ENCODE results near the gene FAM227A.

The FAM227A gene

DNA sequence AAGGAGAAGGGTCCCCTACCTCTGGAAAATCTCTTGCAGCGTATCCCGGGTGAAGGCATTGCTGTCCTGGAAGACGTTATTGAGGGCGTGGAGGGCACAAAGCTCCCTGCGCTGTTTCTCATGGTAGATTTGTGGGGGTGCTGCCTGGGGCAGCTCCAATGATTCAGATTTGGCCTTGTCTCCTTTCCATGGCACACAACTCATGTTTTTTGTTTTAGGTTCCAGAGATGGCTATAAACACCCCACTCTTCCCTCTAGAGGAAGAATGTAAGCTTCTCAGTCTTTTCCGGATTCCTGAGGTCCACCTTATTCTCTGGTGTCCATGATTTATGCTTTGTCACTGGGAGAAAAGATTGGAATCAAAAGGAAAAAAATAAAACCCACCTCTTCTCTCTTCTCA lies 43.6 kb upstream of the FAM227A start:
- CTCF ChIA-PET = interaction anchor here (0.7 to 4.3 kb wide), 6 partner anchors 8 to 647 kb away, joined by 3 to 45 read pairs (median 4); partner anchors contain the start of gene TOMM22
- POLR2A ChIA-PET = interaction anchor here (1.9 kb wide), 1 partner anchor 18 kb away, joined by 9 read pairs; the partner anchor contains the start of gene TOMM22
- TF ChIP-seq, protein P1, sequence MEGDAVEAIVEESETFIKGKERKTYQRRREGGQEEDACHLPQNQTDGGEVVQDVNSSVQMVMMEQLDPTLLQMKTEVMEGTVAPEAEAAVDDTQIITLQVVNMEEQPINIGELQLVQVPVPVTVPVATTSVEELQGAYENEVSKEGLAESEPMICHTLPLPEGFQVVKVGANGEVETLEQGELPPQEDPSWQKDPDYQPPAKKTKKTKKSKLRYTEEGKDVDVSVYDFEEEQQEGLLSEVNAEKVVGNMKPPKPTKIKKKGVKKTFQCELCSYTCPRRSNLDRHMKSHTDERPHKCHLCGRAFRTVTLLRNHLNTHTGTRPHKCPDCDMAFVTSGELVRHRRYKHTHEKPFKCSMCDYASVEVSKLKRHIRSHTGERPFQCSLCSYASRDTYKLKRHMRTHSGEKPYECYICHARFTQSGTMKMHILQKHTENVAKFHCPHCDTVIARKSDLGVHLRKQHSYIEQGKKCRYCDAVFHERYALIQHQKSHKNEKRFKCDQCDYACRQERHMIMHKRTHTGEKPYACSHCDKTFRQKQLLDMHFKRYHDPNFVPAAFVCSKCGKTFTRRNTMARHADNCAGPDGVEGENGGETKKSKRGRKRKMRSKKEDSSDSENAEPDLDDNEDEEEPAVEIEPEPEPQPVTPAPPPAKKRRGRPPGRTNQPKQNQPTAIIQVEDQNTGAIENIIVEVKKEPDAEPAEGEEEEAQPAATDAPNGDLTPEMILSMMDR (IDR thresholded peaks at IDR 0.05; ENCODE audit: insufficient read depth, low read length, missing control alignments) = no peak
- no peak for DNase-seq (ENCODE audit: low read depth, low spot score)
- peak overlapping the region; percentile 80 for H3K4me3 ChIP-seq (ENCODE audit: low read depth, low read length)

- TF ChIP-seq, protein P1 (IDR thresholded peaks at IDR 0.05; ENCODE audit: insufficient read depth, low read length, missing control alignments) = no peak
- CTCF ChIA-PET = interaction anchor here (0.7 to 4.3 kb wide), 6 partner anchors 8 to 647 kb away, joined by 3 to 45 read pairs (median 4); partner anchors contain the start of gene TOMM22
- DNase-seq (ENCODE audit: low read depth, low spot score) = no peak
- POLR2A ChIA-PET = interaction anchor here (1.9 kb wide), 1 partner anchor 17 kb away, joined by 9 read pairs; the partner anchor contains the start of gene TOMM22
- peak overlapping the region; percentile 80 for H3K4me3 ChIP-seq (ENCODE audit: low read depth, low read length)
Measured at GRCh38 chr22:38699143-38699542, 43.0 kb upstream of the FAM227A start.

DNA sequence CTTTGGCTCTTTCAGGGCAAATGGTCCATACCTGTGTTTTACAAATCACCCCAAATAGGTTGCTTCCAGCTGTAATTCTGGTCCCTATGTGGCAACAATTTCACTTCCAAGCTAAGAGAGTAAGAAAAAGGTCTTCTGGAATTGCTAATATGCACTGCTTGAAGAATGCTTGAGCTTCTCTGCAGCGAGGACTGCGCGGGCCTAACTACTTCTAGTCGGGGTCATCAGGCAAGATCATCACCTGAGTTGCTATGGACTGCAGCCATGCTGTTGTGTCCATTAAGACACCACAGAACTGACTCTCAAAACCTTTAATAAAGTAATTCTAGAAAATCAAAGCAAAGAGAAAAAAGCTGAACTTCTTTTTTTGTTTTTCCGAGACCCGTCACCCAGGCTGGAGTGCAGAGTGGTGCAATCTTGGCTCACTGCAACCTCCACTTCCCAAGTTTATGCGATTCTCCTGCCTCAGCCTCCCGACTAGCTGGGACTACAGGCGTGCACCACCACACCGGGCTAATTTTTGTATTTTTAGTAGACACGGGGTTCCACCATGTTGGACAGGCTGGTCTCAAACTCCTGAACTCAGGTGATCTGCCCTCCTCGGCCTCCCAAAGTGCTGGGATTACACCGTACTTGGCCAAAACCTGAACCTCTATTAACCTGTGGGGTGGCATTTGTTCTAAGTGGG lies 42.4 kb upstream of the FAM227A start:
- ChIA-PET POLR2A (interaction anchor here (1.9 to 2.3 kb wide), 2 partner anchors 17 kb away, joined by 9 to 10 read pairs; partner anchors contain the start of gene TOMM22), CTCF (interaction anchor here (0.7 to 4.3 kb wide), 5 partner anchors 9 to 646 kb away, joined by 3 to 45 read pairs (median 5); partner anchors contain the start of gene TOMM22)
- DNase-seq (ENCODE audit: low read depth, low spot score) = no peak
- TF ChIP-seq, protein P1 (IDR thresholded peaks at IDR 0.05; ENCODE audit: insufficient read depth, low read length, missing control alignments) = no peak
- peak overlapping the region; percentile 80 for H3K4me3 ChIP-seq (ENCODE audit: low read depth, low read length)

- TF ChIP-seq, protein P1 (IDR thresholded peaks at IDR 0.05; ENCODE audit: insufficient read depth, low read length, missing control alignments) = no peak
- POLR2A ChIA-PET = interaction anchor here (0.7 to 2.3 kb wide), 3 partner anchors 16 to 23 kb away, joined by 3 to 10 read pairs (median 3); partner anchors contain the start of gene TOMM22
- CTCF ChIA-PET = interaction anchor here (1.3 to 4.3 kb wide), 4 partner anchors 11 to 645 kb away, joined by 4 to 45 read pairs (median 10); partner anchors contain the start of gene TOMM22
- no peak for DNase-seq (ENCODE audit: low read depth, low spot score)
- no peak overlapping the region; the same call in 1 of the 2 replicates for H3K4me3 ChIP-seq (ENCODE audit: low read depth, low read length)
Measured at GRCh38 chr22:38697425-38698089, 41.4 kb upstream of the FAM227A start.

GRCh38 chr22:38696606-38697424 lies 40.6 kb upstream of the FAM227A start:
- TF ChIP-seq, protein P1 (IDR thresholded peaks at IDR 0.05; ENCODE audit: insufficient read depth, low read length, missing control alignments) = no peak
- POLR2A ChIA-PET = interaction anchor here (0.7 to 2.3 kb wide), 3 partner anchors 15 to 23 kb away, joined by 3 to 10 read pairs (median 3); partner anchors contain the start of gene TOMM22
- no peak for DNase-seq (ENCODE audit: low read depth, low spot score)
- CTCF ChIA-PET = interaction anchor here (1.3 to 7.2 kb wide), 4 partner anchors 12 to 644 kb away, joined by 5 to 61 read pairs (median 30); partner anchors contain the start of gene TOMM22
- peak overlapping the region; percentile 25 for H3K4me3 ChIP-seq (ENCODE audit: low read depth, low read length)

All from AG04449 (cell line).